ENCODE data around the gene ENC1.

DNA sequence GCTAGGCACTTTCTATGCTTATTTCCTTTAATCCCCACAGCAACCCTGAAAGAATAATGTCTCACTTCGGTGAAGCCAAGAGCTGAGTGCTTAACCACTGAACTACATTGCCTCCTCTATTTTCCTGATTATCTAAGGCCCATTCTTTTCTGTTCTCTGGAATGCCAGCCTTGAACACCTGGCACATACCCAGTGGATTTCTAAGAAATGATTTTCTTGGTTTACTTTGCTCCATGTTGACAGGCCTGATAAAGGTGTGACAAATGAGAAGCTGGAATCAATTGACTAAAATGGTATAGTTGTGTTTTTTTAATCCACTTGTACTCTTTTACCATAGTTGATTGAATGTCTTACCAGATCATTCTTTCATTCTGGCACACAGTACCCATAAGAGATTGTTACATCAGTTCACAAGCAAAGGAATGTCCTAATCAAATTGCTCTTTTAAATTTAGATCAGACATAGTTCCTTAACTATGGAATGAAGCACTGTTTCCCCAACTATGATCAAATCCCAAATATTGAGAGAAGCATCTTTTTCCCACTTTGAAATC, 9.0 kb upstream of the ENC1 start:
- TF ChIP-seq POLR2AphosphoS5 (IDR thresholded peaks at IDR 0.05; ENCODE audit: low read depth, low read length) (no peak), NRF1 (IDR thresholded peaks at IDR 0.05; ENCODE audit: low read depth, low read length) (no peak), TAF1 (IDR thresholded peaks at IDR 0.05; ENCODE audit: borderline replicate concordance, low read depth, low read length) (no peak), EP300 (IDR thresholded peaks at IDR 0.05; ENCODE audit: borderline replicate concordance in 1 of 2, low read depth in 1 of 2, low read length in 1 of 2) (no peak), TCF12 (IDR thresholded peaks at IDR 0.05) (no peak), SMC3 (IDR thresholded peaks at IDR 0.05; ENCODE audit: low read depth, low read length) (no peak), RCOR1 (IDR thresholded peaks at IDR 0.05; ENCODE audit: low read length) (no peak), RAD21 (IDR thresholded peaks at IDR 0.05; ENCODE audit: low read length) (no peak)
- TF ChIP-seq, protein P1, sequence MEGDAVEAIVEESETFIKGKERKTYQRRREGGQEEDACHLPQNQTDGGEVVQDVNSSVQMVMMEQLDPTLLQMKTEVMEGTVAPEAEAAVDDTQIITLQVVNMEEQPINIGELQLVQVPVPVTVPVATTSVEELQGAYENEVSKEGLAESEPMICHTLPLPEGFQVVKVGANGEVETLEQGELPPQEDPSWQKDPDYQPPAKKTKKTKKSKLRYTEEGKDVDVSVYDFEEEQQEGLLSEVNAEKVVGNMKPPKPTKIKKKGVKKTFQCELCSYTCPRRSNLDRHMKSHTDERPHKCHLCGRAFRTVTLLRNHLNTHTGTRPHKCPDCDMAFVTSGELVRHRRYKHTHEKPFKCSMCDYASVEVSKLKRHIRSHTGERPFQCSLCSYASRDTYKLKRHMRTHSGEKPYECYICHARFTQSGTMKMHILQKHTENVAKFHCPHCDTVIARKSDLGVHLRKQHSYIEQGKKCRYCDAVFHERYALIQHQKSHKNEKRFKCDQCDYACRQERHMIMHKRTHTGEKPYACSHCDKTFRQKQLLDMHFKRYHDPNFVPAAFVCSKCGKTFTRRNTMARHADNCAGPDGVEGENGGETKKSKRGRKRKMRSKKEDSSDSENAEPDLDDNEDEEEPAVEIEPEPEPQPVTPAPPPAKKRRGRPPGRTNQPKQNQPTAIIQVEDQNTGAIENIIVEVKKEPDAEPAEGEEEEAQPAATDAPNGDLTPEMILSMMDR (IDR thresholded peaks at IDR 0.05), result no peak
- TF ChIP-seq, protein P2, sequence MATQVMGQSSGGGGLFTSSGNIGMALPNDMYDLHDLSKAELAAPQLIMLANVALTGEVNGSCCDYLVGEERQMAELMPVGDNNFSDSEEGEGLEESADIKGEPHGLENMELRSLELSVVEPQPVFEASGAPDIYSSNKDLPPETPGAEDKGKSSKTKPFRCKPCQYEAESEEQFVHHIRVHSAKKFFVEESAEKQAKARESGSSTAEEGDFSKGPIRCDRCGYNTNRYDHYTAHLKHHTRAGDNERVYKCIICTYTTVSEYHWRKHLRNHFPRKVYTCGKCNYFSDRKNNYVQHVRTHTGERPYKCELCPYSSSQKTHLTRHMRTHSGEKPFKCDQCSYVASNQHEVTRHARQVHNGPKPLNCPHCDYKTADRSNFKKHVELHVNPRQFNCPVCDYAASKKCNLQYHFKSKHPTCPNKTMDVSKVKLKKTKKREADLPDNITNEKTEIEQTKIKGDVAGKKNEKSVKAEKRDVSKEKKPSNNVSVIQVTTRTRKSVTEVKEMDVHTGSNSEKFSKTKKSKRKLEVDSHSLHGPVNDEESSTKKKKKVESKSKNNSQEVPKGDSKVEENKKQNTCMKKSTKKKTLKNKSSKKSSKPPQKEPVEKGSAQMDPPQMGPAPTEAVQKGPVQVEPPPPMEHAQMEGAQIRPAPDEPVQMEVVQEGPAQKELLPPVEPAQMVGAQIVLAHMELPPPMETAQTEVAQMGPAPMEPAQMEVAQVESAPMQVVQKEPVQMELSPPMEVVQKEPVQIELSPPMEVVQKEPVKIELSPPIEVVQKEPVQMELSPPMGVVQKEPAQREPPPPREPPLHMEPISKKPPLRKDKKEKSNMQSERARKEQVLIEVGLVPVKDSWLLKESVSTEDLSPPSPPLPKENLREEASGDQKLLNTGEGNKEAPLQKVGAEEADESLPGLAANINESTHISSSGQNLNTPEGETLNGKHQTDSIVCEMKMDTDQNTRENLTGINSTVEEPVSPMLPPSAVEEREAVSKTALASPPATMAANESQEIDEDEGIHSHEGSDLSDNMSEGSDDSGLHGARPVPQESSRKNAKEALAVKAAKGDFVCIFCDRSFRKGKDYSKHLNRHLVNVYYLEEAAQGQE (IDR thresholded peaks at IDR 0.05; ENCODE audit: low read depth, low read length), result no peak
